Smooth muscle cell (in vitro differentiated cells): ENCODE results near the gene SLC17A8. TPM values are rescaled to one million over a fixed set of nuclear protein-coding genes. Genes with fewer than 3 reads are reported as not detected.
"Not testable (repeated sequence)": the region's sequence is repeated elsewhere in the genome, so short reads cannot be mapped to it uniquely, and the experiment has no call there.

Experiments
- DNase-seq: peaks from one replicate; lab custom pipeline; 2025; ENCODE audit not compliant: unreplicated experiment; lab: John Stamatoyannopoulos, UW
- H2AFZ ChIP-seq: fragments of 200-600 bp; sonication (generic); 2 replicates; pipeline ENCODE4 v1.6.0; 2016; ENCODE audit warnings: antibody characterized with exemption, low read depth, mild to moderate bottlenecking
- H3F3A ChIP-seq: fragments of 200-600 bp; sonication (generic); 2 replicates; pipeline ENCODE4 v1.6.0; 2017; ENCODE audit warnings: antibody characterized with exemption, low read depth
- H3K27ac ChIP-seq: fragments of 200-600 bp; sonication (generic); 2 replicates; pipeline ENCODE4 v1.5.1; 2016; ENCODE audit warnings: low read depth, mild to moderate bottlenecking
- H3K27me3 ChIP-seq: fragments of 200-600 bp; sonication (generic); 2 replicates; pipeline ENCODE4 v1.6.1; 2016; ENCODE audit warnings: low read depth, mild to moderate bottlenecking
- H3K36me3 ChIP-seq: fragments of 200-600 bp; sonication (generic); 2 replicates; pipeline ENCODE4 v1.5.1; 2016; ENCODE audit warnings: low read depth
- H3K4me1 ChIP-seq: fragments of 200-600 bp; sonication (generic); 2 replicates; pipeline ENCODE4 v1.5.1; 2016; ENCODE audit warnings: low read depth
- H3K4me2 ChIP-seq: fragments of 200-600 bp; sonication (generic); 2 replicates; pipeline ENCODE4 v1.6.0; 2016; ENCODE audit warnings: mild to moderate bottlenecking
- H3K4me3 ChIP-seq: fragments of 200-600 bp; sonication (generic); 2 replicates; pipeline ENCODE4 v1.5.1; 2016; ENCODE audit warnings: mild to moderate bottlenecking
- H3K79me2 ChIP-seq: fragments of 200-600 bp; sonication (generic); 2 replicates; pipeline ENCODE4 v1.6.0; 2016; ENCODE audit warnings: low read depth, mild to moderate bottlenecking
- H3K9ac ChIP-seq: fragments of 200-600 bp; sonication (generic); 2 replicates; pipeline ENCODE4 v1.6.0; 2016; ENCODE audit warnings: low read depth
- H3K9me3 ChIP-seq: fragments of 200-600 bp; sonication (generic); replicated peaks from 2 replicates; pipeline ENCODE4 v1.5.1; 2016; ENCODE audit warnings: low read depth
- H4K20me1 ChIP-seq: fragments of 200-600 bp; sonication (generic); 2 replicates; pipeline ENCODE4 v1.6.0; 2016; ENCODE audit warnings: low read depth
- WGBS: methylation state at CpG from one replicate; pipeline ENCODE4 v1.1.7; 2016; ENCODE audit warnings: low lambda C conversion rate; 5-methylcytosine and 5-hydroxymethylcytosine counted together
- polyA plus RNA-seq: library from polyadenylated mRNA; unstranded; fragments of >200 nt; fragmentation: Nextera tagmentation; extraction: Ambion mirVana; gene quantifications from 2 replicates; pipeline ENCODE4 v1.2.1, GENCODE V29; 2016
- total RNA-seq: library from RNA; depleted of rRNA; stranded (reverse); fragments of >200 nt; gene quantifications from 2 replicates; pipeline ENCODE4 v1.2.3, GENCODE V29; 2014
- TF ChIP-seq, protein P1 (sequence below): fragments of 200-600 bp; sonication (generic); IDR thresholded peaks from 2 replicates; pipeline ENCODE4 v1.5.1; 2017; ENCODE audit warnings: borderline replicate concordance, mild to moderate bottlenecking, antibody characterized with exemption; ENCODE audit not compliant: insufficient read depth, poor library complexity, severe bottlenecking

The SLC17A8 gene
- not detected in 2 replicates for total RNA-seq
- not detected in 2 replicates for polyA plus RNA-seq

DNA sequence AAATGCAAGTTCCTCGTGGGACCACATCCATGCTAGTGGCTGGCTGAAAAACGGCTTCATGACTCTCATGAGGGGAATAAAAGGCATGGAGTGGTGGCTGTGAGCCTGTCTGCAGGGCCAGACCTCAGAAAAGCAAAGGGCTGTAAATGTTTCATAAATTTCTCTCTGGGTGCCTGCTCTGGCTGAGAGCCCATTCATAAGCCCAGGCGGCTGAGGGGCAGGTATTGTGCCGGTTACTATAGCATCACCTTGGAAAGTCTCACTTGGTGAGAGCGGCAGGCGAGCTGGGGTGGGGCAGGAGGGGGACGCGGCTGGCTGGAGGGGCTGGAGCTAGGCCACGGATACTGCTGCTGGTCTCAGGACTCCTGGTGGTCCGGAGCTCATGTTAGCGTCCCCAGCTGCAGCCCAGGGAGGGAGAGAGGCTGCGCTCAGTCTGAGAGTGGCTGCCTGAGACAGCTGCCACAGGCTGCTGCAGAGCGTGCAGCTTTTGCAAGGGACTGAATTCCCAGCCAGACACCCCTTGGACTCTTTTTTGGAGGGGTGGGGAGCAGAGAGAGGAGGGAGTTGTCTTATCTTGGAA, at the start of gene SLC17A8:
SLC17A8 (plus strand) TSS at position 431 of the 580 bp plus-strand sequence. CDS start 318 bp downstream, outside the sequence.
- no peak within 1 kb of the TSS for H3K4me2 ChIP-seq
- TF ChIP-seq, protein P1, sequence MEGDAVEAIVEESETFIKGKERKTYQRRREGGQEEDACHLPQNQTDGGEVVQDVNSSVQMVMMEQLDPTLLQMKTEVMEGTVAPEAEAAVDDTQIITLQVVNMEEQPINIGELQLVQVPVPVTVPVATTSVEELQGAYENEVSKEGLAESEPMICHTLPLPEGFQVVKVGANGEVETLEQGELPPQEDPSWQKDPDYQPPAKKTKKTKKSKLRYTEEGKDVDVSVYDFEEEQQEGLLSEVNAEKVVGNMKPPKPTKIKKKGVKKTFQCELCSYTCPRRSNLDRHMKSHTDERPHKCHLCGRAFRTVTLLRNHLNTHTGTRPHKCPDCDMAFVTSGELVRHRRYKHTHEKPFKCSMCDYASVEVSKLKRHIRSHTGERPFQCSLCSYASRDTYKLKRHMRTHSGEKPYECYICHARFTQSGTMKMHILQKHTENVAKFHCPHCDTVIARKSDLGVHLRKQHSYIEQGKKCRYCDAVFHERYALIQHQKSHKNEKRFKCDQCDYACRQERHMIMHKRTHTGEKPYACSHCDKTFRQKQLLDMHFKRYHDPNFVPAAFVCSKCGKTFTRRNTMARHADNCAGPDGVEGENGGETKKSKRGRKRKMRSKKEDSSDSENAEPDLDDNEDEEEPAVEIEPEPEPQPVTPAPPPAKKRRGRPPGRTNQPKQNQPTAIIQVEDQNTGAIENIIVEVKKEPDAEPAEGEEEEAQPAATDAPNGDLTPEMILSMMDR: no peak

DNA sequence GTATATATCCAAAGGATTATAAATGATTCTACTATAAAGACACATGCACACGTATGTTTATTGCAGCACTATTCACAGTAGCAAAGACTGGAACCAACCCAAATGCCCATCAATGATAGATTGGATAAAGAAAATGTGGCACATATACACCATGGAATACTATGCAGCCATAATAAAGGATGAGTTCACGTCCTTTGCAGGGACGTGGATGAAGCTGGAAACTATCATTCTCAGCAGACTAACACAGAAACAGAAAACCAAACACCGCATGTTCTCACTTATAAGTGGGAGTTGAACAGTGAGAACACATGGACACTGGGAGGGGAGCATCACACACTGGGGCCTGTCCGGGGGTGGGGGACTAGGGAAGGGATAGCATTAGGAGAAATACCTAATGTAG, 48.7 kb upstream of the SLC17A8 start:
- 98% methylated on average over 5 of the region's 5 CpGs for WGBS
- not testable (repeated sequence) for H2AFZ ChIP-seq, H4K20me1 ChIP-seq, H3K4me1 ChIP-seq, H3K4me3 ChIP-seq, H3F3A ChIP-seq, H3K27ac ChIP-seq, H3K79me2 ChIP-seq, H3K4me2 ChIP-seq, H3K9ac ChIP-seq, H3K27me3 ChIP-seq, DNase-seq
- H3K36me3 ChIP-seq: peaks cover 32% of the 10 kb centered on the region
- peaks cover 12% of the 10 kb centered on the region for H3K9me3 ChIP-seq

More for the DNA sequence above, at the start of gene SLC17A8:
- H3K4me3 ChIP-seq: no peak within 1 kb of the TSS
- WGBS: 29% methylated on average over 13 of the region's 13 CpGs
- no peaks in the 10 kb centered on the region for H3F3A ChIP-seq
- H3K4me1 ChIP-seq: peaks cover 12% of the 10 kb centered on the region
- H3K9me3 ChIP-seq: no peaks in the 10 kb centered on the region
- H3K27ac ChIP-seq: no peak within 1 kb of the TSS
- H3K36me3 ChIP-seq: no peaks in the 10 kb centered on the region
- H4K20me1 ChIP-seq: no peaks in the 10 kb centered on the region
- peaks cover 27% of the 10 kb centered on the region for H3K27me3 ChIP-seq
- no peak for DNase-seq
- H3K79me2 ChIP-seq: no peaks in the 10 kb centered on the region
- no peak within 1 kb of the TSS for H2AFZ ChIP-seq
- no peak within 1 kb of the TSS for H3K9ac ChIP-seq

DNA sequence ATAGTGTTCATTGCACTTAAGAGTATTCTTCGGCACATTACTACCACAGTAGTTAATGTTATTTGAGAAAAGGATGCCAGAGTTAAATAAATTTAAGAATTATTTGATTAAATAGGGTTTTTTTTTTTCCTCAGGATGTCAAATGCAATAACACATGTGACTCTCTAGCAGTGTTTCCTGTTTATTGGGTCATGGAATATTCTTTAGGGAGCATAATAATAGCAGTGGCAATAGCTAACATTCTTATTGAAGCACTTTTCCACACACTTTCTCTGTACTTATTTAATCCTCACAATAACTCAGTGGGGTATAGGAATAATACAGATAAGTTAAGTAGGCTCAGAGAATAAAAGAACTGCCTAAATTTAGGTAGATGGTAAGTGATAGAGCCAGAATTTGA, 45.6 kb upstream of the SLC17A8 start:
- no peak for DNase-seq
- no peak overlapping the region for H3K4me3 ChIP-seq
- H2AFZ ChIP-seq: no peak overlapping the region
- H3K27ac ChIP-seq: no peak overlapping the region
- WGBS: 100% methylated on average over 1 of the region's 1 CpG
- no peaks in the 10 kb centered on the region for H3K79me2 ChIP-seq
- no peaks in the 10 kb centered on the region for H3F3A ChIP-seq
- peaks cover 25% of the 10 kb centered on the region for H3K36me3 ChIP-seq
- no peaks in the 10 kb centered on the region for H4K20me1 ChIP-seq
- no peaks in the 10 kb centered on the region for H3K27me3 ChIP-seq
- no peak overlapping the region for H3K9ac ChIP-seq
- no peaks in the 10 kb centered on the region for H3K4me1 ChIP-seq
- TF ChIP-seq, protein P1: no peak
- no peak overlapping the region for H3K4me2 ChIP-seq
- H3K9me3 ChIP-seq: peaks cover 2% of the 10 kb centered on the region

DNA sequence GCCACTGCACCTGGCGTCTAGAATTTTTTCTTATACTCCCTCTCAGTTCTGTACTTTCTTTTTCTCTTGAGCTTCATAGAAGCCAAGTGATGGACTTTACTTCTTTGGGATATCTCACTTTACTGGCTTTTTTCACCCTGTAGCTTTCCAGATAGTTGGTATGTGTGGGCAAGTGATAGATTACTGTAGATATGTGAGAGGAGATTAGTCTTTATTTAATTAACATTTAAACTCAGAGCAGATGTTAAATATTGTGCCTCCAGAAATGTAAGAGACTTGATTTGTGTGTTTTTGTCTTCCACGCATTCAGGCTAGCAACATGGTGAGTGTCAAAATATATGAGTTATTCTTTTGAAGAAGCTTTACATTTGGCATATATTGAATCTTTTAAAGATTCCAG, 39.5 kb upstream of the SLC17A8 start:
- 97% methylated on average over 2 of the region's 2 CpGs for WGBS
- TF ChIP-seq, protein P1: no peak
- Histone ChIP-seq H3K9me3 (no peaks in the 10 kb centered on the region), H3K9ac (no peak overlapping the region), H4K20me1 (no peaks in the 10 kb centered on the region), H3K4me3 (no peak overlapping the region), H3K79me2 (no peaks in the 10 kb centered on the region), H2AFZ (no peak overlapping the region), H3K4me2 (no peak overlapping the region), H3K27ac (no peak overlapping the region), H3K36me3 (peaks cover 18% of the 10 kb centered on the region), H3K27me3 (no peaks in the 10 kb centered on the region), H3K4me1 (no peaks in the 10 kb centered on the region), H3F3A (no peaks in the 10 kb centered on the region)
- DNase-seq: no peak
